HG02938 (cell line): ENCODE results near the gene GRK2.
"Not testable (repeated sequence)": the region's sequence is repeated elsewhere in the genome, so short reads cannot be mapped to it uniquely, and the experiment has no call there.

Experiments used
- ATAC-seq: cut with Tn5 transposase; IDR thresholded peaks from one replicate; pipeline ENCODE4 v1.9.1; 2021; ENCODE audit warnings: mild to moderate bottlenecking, moderate library complexity; ENCODE audit not compliant: unreplicated experiment

GRK2 gene

GRCh38 chr11:67311051-67311555 lies 44.8 kb downstream of the GRK2 start:
- no peak for ATAC-seq

- no peak for ATAC-seq
Observed at GRCh38 chr11:67311556-67312082, 45.3 kb downstream of the GRK2 start.

GRCh38 chr11:67312187-67313021 lies 46.1 kb downstream of the GRK2 start:
- no peak for ATAC-seq

GRCh38 chr11:67313125-67313890 lies 47.0 kb downstream of the GRK2 start:
- no peak for ATAC-seq

- ATAC-seq, result no peak
Observed at GRCh38 chr11:67314218-67314617, 47.9 kb downstream of the GRK2 start.

- no peak for ATAC-seq
Observed at GRCh38 chr11:67315325-67315909, 49.1 kb downstream of the GRK2 start.

GRCh38 chr11:67316882-67317204 lies 50.6 kb downstream of the GRK2 start:
- no peak for ATAC-seq

GRCh38 chr11:67317205-67317887 lies 51.1 kb downstream of the GRK2 start:
- peak; percentile 73 for ATAC-seq

GRCh38 chr11:67317888-67318555 lies 51.7 kb downstream of the GRK2 start:
- peak; percentile 24 for ATAC-seq

- not testable (repeated sequence) for ATAC-seq
Observed at GRCh38 chr11:67318876-67319275, 52.6 kb downstream of the GRK2 start.

- ATAC-seq, result no peak
Observed at GRCh38 chr11:67320011-67320410, 53.7 kb downstream of the GRK2 start.

- no peak for ATAC-seq
Observed at GRCh38 chr11:67320691-67321090, 54.4 kb downstream of the GRK2 start.

GRCh38 chr11:67321313-67321871 lies 55.1 kb downstream of the GRK2 start:
- no peak for ATAC-seq

GRCh38 chr11:67322049-67322448 lies 55.8 kb downstream of the GRK2 start:
- ATAC-seq, result no peak

GRCh38 chr11:67323526-67323925 lies 57.3 kb downstream of the GRK2 start:
- no peak for ATAC-seq

- ATAC-seq, result no peak
Observed at GRCh38 chr11:67332081-67332691, 65.9 kb downstream of the GRK2 start.
